ENCODE results near the gene SAV1. TPM values are rescaled to one million over a fixed set of nuclear protein-coding genes. Genes with fewer than 3 reads are reported as not detected.

Gene SAV1
- total and polyA plus RNA-seq, 10 of the 15 experiments (the other 5 are each of a cell fraction or from before 2014, with no cell fraction given), result 10.1 to 29.1 (median 20.4) TPM

DNA sequence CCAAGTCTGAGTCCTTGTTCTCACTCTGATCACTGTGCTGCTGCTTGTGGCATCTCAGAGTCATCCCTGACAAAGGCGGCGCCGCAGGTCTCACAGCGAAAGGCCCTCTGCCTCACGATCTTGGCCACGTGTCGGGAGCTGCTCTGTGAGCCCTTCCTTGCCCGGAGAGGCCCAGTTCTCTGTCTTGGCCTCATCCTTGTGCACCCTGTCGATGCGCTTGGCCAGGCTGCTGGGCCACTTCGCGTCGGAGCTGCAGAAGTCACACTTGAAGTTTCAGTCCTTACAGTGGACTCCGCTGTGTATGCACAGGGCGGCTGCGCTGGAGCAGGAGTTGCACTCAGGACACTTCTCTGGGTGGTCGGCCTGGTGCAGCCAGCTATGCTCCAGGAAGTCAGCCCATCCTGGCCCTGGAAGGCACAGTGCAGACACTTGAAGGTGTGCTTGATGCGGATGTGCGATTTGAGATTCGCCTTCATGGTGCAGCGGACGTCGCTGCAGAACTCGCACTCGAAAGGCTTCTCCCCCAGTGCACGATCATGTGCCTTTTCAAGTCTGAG lies 36.4 kb upstream of the SAV1 start (continued):
- TF ChIP-seq, protein P1, sequence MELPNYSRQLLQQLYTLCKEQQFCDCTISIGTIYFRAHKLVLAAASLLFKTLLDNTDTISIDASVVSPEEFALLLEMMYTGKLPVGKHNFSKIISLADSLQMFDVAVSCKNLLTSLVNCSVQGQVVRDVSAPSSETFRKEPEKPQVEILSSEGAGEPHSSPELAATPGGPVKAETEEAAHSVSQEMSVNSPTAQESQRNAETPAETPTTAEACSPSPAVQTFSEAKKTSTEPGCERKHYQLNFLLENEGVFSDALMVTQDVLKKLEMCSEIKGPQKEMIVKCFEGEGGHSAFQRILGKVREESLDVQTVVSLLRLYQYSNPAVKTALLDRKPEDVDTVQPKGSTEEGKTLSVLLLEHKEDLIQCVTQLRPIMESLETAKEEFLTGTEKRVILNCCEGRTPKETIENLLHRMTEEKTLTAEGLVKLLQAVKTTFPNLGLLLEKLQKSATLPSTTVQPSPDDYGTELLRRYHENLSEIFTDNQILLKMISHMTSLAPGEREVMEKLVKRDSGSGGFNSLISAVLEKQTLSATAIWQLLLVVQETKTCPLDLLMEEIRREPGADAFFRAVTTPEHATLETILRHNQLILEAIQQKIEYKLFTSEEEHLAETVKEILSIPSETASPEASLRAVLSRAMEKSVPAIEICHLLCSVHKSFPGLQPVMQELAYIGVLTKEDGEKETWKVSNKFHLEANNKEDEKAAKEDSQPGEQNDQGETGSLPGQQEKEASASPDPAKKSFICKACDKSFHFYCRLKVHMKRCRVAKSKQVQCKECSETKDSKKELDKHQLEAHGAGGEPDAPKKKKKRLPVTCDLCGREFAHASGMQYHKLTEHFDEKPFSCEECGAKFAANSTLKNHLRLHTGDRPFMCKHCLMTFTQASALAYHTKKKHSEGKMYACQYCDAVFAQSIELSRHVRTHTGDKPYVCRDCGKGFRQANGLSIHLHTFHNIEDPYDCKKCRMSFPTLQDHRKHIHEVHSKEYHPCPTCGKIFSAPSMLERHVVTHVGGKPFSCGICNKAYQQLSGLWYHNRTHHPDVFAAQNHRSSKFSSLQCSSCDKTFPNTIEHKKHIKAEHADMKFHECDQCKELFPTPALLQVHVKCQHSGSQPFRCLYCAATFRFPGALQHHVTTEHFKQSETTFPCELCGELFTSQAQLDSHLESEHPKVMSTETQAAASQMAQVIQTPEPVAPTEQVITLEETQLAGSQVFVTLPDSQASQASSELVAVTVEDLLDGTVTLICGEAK (IDR thresholded peaks at IDR 0.05; ENCODE audit: borderline replicate concordance), result no peak
- no peak for TF ChIP-seq MXI1 (IDR thresholded peaks at IDR 0.05; ENCODE audit: low read depth, low read length)
- no peak for TF ChIP-seq MYB (IDR thresholded peaks at IDR 0.05; ENCODE audit: borderline replicate concordance, low read depth, low read length)
- no peak for TF ChIP-seq JUNB (IDR thresholded peaks at IDR 0.05)
- TF ChIP-seq, protein P2, sequence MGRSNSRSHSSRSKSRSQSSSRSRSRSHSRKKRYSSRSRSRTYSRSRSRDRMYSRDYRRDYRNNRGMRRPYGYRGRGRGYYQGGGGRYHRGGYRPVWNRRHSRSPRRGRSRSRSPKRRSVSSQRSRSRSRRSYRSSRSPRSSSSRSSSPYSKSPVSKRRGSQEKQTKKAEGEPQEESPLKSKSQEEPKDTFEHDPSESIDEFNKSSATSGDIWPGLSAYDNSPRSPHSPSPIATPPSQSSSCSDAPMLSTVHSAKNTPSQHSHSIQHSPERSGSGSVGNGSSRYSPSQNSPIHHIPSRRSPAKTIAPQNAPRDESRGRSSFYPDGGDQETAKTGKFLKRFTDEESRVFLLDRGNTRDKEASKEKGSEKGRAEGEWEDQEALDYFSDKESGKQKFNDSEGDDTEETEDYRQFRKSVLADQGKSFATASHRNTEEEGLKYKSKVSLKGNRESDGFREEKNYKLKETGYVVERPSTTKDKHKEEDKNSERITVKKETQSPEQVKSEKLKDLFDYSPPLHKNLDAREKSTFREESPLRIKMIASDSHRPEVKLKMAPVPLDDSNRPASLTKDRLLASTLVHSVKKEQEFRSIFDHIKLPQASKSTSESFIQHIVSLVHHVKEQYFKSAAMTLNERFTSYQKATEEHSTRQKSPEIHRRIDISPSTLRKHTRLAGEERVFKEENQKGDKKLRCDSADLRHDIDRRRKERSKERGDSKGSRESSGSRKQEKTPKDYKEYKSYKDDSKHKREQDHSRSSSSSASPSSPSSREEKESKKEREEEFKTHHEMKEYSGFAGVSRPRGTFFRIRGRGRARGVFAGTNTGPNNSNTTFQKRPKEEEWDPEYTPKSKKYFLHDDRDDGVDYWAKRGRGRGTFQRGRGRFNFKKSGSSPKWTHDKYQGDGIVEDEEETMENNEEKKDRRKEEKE (IDR thresholded peaks at IDR 0.05), result no peak
- TF ChIP-seq, protein P3, sequence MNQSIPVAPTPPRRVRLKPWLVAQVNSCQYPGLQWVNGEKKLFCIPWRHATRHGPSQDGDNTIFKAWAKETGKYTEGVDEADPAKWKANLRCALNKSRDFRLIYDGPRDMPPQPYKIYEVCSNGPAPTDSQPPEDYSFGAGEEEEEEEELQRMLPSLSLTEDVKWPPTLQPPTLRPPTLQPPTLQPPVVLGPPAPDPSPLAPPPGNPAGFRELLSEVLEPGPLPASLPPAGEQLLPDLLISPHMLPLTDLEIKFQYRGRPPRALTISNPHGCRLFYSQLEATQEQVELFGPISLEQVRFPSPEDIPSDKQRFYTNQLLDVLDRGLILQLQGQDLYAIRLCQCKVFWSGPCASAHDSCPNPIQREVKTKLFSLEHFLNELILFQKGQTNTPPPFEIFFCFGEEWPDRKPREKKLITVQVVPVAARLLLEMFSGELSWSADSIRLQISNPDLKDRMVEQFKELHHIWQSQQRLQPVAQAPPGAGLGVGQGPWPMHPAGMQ (IDR thresholded peaks at IDR 0.05; ENCODE audit: borderline replicate concordance), result no peak
- no peak for TF ChIP-seq CEBPB (IDR thresholded peaks at IDR 0.05; ENCODE audit: borderline replicate concordance in 1 of 2, low read depth in 2 of 2, low read length in 2 of 2)
- TF ChIP-seq, protein P4, sequence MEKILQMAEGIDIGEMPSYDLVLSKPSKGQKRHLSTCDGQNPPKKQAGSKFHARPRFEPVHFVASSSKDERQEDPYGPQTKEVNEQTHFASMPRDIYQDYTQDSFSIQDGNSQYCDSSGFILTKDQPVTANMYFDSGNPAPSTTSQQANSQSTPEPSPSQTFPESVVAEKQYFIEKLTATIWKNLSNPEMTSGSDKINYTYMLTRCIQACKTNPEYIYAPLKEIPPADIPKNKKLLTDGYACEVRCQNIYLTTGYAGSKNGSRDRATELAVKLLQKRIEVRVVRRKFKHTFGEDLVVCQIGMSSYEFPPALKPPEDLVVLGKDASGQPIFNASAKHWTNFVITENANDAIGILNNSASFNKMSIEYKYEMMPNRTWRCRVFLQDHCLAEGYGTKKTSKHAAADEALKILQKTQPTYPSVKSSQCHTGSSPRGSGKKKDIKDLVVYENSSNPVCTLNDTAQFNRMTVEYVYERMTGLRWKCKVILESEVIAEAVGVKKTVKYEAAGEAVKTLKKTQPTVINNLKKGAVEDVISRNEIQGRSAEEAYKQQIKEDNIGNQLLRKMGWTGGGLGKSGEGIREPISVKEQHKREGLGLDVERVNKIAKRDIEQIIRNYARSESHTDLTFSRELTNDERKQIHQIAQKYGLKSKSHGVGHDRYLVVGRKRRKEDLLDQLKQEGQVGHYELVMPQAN (conservative IDR thresholded peaks at IDR 0.05), result no peak
- TF ChIP-seq, protein P5, sequence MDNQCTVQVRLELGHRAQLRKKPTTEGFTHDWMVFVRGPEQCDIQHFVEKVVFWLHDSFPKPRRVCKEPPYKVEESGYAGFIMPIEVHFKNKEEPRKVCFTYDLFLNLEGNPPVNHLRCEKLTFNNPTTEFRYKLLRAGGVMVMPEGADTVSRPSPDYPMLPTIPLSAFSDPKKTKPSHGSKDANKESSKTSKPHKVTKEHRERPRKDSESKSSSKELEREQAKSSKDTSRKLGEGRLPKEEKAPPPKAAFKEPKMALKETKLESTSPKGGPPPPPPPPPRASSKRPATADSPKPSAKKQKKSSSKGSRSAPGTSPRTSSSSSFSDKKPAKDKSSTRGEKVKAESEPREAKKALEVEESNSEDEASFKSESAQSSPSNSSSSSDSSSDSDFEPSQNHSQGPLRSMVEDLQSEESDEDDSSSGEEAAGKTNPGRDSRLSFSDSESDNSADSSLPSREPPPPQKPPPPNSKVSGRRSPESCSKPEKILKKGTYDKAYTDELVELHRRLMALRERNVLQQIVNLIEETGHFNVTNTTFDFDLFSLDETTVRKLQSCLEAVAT (IDR thresholded peaks at IDR 0.05), result no peak
- TF ChIP-seq, protein P6, sequence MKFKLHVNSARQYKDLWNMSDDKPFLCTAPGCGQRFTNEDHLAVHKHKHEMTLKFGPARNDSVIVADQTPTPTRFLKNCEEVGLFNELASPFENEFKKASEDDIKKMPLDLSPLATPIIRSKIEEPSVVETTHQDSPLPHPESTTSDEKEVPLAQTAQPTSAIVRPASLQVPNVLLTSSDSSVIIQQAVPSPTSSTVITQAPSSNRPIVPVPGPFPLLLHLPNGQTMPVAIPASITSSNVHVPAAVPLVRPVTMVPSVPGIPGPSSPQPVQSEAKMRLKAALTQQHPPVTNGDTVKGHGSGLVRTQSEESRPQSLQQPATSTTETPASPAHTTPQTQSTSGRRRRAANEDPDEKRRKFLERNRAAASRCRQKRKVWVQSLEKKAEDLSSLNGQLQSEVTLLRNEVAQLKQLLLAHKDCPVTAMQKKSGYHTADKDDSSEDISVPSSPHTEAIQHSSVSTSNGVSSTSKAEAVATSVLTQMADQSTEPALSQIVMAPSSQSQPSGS (IDR thresholded peaks at IDR 0.05; ENCODE audit: low read length), result no peak
- TF ChIP-seq TAF1 (IDR thresholded peaks at IDR 0.05; ENCODE audit: borderline replicate concordance, low read depth, low read length), result no peak

Data from GM12878 (cell line).